CD4-positive, alpha-beta T cell treated with Interleukin-12 subunit alpha and Interleukin-12 subunit beta, for 1 hour (primary cell): Measurements from ENCODE around the gene NXF1.
"Not testable (repeated sequence)": the region's sequence is repeated elsewhere in the genome, so short reads cannot be mapped to it uniquely, and the experiment has no call there.

Source experiments
- DNase-seq: peaks from one replicate; pipeline ENCODE4 v3.0.0-alpha.2; 2020

The NXF1 gene

GRCh38 chr11:62805076-62805892 is at the start of gene NXF1:
Gene NXF1, minus strand, starts transcription at chr11:62805440. Its CDS starts 84 bp downstream, at chr11:62805356.
- peak; percentile 97 for DNase-seq

DNA sequence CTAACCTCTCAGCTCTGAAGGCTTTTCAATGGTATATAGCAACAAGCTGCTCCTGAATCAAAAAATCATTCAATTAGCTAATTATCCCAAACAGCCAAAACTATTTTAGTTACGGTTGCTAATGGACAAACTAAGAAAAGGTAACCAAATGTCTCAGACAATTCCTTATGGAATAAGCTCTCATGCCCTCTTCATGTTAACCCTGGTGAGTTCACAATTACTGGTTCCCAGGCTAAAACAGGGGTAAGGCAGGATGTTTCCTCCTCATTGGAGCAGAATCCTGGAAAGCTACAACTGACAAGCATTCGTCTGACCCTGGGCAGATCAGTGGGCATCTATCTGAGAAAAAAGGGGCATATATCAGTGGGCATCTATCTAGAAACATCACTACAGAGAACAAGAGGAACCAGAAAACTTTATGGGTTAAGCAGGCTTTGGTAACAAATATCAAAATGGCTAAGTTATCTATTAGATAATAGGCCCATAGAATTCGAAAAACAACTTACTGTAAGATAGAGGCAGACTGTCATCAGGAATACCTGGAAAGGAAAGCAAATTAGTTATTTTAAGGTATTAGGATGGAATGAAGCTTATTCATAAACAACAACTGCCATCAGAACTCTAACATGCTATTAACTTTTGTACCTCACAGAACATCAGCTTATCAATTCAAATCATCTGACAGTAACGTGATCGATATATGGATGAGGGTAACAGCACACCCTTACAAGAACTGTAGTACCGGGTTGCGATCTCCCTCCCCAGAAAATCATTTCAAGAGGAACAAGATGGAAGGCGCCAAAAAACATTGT is 49.0 kb upstream of the NXF1 start:
- DNase-seq, result no peak

DNA sequence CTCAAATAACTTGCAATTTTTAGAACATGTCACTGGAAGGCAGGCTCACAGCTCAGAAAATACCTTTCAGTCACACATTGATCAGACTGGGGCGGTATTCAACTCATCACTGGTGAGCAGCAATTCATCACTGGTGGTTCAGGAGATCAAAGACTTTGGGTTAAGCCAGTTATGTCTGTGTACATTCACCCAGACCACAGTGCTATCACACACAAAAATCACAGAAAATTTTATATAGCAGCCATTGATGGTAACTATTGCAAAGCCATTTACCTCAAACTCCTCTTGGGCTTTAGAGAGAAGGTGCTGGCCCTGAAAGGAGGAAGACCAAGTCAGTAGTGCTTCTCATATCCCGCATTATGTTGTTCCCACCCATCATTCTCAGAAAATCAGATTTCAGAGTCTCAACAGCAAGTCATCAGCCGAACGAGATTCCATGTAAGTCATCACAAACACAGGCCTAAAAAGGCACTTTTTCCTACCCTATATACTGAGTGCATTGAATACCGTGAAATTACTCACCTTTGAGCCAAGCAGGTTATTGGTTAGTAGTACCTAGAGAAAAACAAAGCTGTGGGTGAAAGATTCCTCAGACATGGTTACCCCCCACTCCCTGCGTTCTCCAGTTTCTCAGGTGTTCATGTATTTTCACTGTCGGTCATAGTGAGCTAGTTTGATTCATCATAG is 48.2 kb upstream of the NXF1 start:
- peak; percentile 68 for DNase-seq

DNA sequence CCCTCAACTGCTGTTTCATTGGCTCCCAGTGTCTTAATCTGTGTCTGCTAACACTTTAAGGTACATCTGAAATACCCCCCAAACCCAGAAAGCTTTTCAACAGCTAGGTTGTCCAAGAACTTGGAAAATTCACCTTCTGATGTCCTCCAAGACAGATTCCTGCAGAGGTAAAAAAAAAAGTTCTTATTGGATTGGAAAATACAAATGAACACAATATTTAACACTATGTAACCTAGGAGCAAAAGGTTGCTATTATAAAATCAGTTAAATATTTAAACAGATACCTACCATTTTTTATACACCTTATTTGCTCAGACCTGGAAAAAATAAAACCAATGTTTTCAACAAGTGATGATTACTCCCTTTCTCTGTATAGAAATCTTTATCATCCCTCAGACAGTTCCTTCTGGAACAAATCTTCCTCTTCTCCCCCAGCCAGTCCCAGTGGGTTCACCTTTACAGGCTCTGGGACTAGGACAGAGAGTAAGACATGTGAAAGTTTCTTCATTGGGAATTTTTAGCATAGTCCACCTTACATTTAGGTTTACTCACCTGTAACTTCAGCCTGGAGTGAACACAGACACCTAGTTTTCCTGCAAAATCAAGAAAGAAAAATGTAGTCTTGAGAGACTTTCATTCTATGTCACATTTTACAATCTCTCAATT is 47.4 kb upstream of the NXF1 start:
- DNase-seq, result no peak

GRCh38 chr11:62851807-62852522 is 46.7 kb upstream of the NXF1 start:
- DNase-seq, result no peak

GRCh38 chr11:62850911-62851806 is 45.9 kb upstream of the NXF1 start:
- no peak for DNase-seq

- DNase-seq, result no peak
Measured at GRCh38 chr11:62847767-62848314, 42.6 kb upstream of the NXF1 start.

DNA sequence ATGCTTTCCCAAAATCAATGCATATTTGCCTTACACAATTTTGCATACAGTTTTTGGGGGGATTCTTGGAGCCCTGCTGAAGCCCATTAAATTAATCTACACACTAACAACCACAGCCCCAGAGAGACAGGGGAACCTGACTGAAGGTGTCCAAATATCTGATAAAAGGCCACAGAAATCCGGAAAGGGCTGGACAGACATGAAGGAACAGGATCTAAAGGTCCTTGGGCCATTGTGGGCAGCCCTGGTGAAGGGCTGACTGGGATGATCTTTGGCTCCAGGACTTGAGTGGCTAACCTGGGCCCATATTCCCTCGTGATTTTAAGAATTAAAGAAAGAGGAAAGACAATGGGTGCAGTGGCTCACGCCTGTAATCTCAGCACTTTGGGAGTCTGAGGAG is 40.9 kb upstream of the NXF1 start:
- DNase-seq, result no peak

DNA sequence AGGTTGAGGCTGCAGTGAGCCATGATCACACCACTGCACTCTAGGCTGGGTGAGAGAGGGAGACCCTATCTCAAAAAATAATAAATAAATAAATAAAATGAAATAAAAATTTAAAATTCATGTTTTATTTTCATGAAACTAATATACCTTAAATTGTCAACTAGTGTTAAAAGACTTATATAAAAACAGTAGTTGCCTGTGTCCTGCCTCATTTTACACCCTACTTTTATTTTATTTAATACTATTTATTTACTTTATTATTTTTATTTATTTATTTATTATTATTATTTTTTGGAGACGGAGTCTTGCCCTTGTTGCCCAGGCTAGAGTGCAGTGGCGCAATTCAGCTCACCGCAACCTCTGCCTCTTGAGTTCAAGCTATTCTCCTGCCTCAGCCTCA is 38.9 kb upstream of the NXF1 start:
- no peak for DNase-seq

GRCh38 chr11:62843466-62843865 is 38.2 kb upstream of the NXF1 start:
- DNase-seq, result no peak

- DNase-seq, result not testable (repeated sequence)
Measured at GRCh38 chr11:62842891-62843290, 37.7 kb upstream of the NXF1 start.

- DNase-seq, result peak; percentile 41
Measured at GRCh38 chr11:62842171-62842741, 37.0 kb upstream of the NXF1 start.

GRCh38 chr11:62841361-62842170 is 36.3 kb upstream of the NXF1 start:
- peak; percentile 92 for DNase-seq

GRCh38 chr11:62840721-62841360 is 35.6 kb upstream of the NXF1 start:
- peak; percentile 87 for DNase-seq

DNA sequence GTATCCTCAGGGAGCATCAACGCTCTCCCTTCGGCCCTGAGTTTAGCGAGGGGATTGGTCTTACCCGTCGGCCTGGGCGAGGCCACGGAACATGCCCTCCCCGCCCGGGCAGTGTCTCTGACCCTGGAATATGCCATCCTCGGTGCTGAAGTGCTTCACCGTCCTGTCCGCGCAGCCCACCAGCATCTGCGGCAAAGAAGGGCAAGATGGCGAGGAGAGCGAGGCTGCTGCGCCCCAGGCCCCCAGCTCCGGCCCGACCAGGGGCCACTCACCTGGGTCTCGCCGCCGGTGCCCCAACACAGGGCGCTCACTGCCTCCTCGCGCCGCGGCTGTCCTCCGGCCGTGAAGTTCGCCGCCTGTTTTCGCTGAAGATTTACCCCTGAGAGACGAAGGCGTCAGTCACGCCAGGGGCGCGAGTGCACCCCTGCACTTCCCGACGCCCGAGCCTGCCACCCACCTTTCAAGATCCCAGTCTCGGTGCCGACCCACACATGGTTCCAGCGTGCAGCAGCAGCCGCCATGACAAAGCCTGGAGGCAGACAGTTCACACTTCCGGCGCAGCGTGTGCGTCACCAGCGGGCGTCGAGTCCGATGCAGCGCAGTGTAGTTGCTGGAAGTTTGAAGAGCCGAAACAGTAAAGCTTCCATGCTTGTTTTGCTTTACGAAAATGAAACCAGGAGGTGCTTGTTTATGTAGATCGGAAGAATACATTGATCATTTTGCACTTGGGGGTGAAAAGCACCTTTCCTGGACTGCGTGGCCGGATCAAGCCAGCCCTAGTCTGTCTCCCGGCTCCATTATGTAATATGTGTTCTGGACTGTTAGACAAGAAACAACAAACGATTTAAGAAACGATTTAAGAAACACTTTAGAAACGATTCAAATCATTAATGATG is 34.1 kb upstream of the NXF1 start, which contains the start of gene WDR74:
WDR74 (minus strand) TSS at position 541 of the 896 bp plus-strand sequence; CDS start at position 521, 20 bp downstream.
- DNase-seq, result peak; percentile 94

DNA sequence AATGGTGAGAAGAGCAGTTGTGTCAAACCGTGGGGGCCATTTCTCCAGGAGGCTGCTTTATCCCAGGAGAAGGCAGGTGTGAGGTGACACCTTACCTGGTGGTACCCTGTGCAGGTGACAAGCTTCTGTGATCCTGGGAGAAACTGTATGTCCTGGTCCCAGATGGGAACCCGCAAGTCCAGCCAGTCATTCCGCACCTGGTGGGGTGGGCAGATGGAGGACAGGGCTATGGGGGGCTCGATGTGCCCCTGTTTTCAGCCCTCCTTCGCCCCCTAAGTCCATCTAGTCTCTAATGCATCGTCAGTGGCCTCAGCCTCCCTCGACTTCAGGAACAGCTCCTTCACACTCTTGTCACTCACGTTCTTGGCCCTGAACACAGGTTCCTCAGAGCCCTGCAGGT is 30.1 kb upstream of the NXF1 start:
- no peak for DNase-seq

DNA sequence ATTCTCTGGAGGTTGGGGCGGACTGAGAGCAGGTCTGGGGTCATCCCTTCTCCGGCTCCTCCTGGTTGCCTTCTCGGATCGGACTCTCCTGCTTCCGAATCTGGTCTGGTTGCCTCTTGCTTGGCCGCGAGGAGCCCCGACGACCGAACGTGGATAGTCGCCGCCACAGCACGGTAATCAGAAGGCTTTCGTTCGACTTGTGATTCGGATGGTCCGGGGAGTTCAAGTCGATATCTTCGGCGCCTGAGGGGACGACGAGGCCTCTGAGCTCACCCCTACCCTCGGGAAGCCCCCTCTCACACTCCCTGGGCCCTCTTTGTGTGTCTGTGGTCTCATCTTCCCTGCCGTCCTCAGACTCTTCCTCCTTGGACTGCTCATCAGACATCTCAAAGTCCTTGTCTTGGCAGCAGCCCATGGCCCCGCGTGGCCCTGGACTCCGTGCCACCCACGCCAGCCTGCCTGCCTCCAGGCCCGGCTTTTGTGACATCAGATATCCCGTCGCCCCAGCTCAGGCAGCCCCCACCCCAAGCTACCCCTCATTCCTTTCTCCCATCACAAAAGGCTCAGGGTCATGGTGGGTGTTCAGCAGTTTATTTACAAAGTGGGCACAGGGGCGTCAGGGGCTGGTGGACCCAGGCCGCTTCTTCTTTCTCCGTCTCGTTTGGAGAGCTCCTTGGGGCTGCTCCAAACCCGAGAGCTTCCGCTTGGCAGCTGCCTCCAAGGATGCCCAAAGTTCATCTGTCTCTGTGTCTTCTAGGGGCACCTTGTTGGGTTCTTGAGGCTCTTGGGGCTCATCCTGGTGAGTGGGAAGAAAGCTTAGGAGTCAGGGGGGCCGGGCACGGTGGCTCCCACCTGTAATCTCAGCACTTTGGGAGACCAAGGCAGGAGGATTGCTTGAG is 27.3 kb upstream of the NXF1 start, which contains the start of gene TEX54:
TEX54 (minus strand) TSS at position 506 of the 899 bp plus-strand sequence.
- no peak for DNase-seq
